ENCODE results near the gene SAMD4B.
A peak's percentile ranks its signal among the peaks of the same experiment; 100 is the strongest.
"Not testable (repeated sequence)": the region's sequence is repeated elsewhere in the genome, so short reads cannot be mapped to it uniquely, and the experiment has no call there.

SAMD4B gene, protein sequence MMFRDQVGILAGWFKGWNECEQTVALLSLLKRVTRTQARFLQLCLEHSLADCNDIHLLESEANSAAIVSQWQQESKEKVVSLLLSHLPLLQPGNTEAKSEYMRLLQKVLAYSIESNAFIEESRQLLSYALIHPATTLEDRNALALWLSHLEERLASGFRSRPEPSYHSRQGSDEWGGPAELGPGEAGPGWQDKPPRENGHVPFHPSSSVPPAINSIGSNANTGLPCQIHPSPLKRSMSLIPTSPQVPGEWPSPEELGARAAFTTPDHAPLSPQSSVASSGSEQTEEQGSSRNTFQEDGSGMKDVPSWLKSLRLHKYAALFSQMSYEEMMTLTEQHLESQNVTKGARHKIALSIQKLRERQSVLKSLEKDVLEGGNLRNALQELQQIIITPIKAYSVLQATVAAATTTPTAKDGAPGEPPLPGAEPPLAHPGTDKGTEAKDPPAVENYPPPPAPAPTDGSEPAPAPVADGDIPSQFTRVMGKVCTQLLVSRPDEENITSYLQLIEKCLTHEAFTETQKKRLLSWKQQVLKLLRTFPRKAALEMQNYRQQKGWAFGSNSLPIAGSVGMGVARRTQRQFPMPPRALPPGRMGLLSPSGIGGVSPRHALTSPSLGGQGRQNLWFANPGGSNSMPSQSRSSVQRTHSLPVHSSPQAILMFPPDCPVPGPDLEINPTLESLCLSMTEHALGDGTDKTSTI

DNA sequence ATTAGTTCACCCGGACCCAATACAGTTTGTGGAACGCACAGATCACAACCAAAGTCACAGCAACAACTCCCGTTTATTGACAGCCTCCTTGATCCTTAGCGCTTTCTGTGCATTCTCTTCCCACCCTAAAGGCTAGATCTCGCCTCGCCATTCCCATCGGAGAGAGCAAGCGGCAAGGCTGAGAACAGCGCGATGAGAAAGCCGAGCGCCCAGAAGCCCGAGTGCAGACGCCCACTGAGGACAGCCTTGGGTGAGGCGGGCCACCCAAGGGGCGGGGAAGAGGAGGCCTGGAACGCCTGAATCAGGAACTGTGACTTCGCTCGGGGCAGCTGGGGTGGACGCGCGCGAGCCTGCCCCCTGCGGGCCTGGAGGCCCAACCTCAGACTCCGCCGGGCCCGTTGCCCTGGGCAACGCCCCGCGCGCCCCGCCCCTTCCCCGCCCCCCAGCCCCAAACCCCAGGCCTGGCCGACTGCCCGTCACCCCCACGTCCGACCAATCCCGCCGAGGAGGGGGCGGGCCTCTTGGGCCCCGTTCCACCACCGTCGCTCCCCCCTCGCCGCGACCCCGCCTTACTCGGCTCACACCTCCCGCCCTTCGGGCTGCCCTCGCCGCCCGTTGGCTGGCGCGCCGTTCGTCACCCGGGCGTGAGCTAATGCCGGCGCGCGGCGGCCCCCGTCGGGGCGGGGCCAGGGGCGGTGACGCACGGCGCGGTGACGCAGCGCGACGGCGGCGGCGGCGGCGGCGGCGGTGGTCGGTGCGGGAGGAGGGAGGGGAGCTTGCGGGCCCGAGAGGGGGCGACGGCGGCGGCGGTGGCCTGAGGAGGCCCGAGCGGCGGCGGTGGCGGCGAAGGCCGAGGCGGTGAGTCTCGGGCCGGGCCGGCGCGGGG is at the start of gene SAMD4B:
SAMD4B (plus strand) TSS at position 703 of the 886 bp plus-strand sequence. CDS start 14,473 bp downstream, outside the sequence.
- peak; percentile 98 to 99 for DNase-seq (ENCODE audit: low read depth in 2 of 2, low spot score in 1 of 2)

DNA sequence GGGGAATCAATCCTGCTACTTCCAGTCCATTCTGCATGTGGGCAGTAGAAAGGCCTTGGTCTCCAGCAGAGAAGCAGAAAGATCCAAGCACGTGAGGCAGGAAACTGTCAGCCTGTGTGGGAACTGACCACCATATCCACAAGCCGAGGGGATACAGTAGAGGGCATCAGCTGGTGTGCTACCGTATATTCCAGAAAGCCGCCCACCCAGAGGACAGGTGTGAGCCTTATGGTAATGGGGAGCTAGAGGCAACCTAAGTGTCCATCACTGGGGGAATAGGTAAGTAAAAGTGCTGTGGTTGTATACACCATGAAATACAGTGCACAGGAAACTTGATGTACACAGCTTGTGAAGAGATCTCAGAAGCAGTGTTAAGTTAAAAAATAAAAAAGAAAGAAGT is 48.8 kb upstream of the SAMD4B start:
- no peak for DNase-seq (ENCODE audit: low read depth in 2 of 2, low spot score in 1 of 2)

DNA sequence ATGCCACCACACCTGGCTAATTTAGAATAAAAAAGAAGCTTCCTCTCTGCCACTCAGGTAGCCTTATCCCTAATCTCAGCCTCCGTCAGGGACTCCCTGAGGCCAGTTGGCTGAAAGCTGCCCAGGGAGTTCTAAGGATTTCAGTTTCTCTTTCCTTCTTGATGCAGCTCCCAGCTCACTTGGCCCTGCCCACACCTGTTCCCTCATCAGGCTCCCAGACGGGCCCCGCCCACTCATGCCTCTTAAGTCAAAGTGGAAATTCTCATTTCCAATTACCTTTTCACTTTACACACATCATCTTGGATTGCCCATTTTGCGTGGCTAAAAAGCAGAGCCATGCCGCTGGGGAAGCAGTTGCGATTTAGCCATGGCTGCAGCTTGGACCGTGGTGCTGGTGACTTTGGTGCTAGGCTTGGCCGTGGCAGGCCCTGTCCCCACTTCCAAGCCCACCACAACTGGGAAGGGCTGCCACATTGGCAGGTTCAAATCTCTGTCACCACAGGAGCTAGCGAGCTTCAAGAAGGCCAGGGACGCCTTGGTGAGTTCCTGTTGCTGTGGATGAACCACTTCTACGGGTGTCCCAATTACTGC is 46.1 kb upstream of the SAMD4B start, which contains the start of gene IFNL1:
IFNL1 (plus strand) TSS at position 353 of the 591 bp plus-strand sequence; CDS start at position 368, 15 bp downstream.
- DNase-seq (ENCODE audit: low read depth in 2 of 2, low spot score in 1 of 2) = no peak

DNA sequence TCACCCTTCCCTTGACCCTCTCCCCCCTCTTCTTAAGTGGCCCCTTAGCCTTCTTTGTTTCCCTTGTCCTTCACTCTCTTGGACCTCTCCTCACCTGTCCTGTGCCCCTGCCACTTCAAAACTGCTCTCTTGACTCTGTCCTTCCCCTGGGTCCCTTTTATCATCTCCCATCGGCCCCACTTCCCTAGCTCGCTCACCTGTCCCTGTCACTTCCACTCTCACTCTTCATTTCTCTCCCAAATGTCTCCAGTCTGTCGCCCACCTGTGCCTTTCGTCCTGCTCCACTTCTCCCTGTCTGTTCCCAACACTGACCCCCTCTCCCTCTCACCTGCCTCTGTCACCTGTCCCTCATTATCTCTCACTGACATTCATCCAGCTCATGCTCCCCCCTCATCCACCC is 45.3 kb upstream of the SAMD4B start:
- no peak for DNase-seq (ENCODE audit: low read depth in 2 of 2, low spot score in 1 of 2)

DNA sequence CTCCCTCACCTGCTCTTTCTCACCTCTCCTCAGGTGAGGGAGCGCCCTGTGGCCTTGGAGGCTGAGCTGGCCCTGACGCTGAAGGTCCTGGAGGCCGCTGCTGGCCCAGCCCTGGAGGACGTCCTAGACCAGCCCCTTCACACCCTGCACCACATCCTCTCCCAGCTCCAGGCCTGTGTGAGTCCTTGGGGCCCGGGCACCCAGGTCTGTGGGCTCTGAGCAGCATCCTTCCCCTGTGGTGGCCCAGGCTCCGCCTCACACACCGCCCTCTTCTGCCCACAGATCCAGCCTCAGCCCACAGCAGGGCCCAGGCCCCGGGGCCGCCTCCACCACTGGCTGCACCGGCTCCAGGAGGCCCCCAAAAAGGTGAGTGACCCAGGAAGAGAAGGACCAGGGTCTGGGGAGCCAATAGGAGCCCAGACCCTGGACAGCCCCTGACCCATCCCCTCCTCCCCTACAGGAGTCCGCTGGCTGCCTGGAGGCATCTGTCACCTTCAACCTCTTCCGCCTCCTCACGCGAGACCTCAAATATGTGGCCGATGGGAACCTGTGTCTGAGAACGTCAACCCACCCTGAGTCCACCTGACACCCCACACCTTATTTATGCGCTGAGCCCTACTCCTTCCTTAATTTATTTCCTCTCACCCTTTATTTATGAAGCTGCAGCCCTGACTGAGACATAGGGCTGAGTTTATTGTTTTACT is 44.1 kb upstream of the SAMD4B start:
- peak; percentile 20 to 31 for DNase-seq (ENCODE audit: low read depth in 2 of 2, low spot score in 1 of 2)

DNA sequence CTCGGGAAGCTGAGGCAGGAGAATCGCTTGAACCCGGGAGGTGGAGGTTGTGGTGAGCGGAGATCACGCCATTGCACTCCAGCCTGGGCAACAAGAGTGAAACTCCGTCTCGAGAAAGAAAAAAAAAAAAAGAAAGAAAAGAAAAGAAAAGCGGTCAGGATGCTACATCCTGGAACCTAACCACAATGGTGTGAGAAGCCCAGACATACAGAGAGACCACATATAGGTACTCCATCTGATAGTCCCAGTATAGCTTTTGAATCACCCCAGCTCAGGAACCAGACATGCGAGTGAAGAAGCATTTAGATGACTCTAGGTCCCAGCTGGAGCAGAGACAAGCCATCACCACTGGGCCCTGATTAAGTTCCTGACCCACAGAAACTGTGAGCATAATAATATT is 42.8 kb upstream of the SAMD4B start:
- DNase-seq (ENCODE audit: low read depth in 2 of 2, low spot score in 1 of 2) = no peak

DNA sequence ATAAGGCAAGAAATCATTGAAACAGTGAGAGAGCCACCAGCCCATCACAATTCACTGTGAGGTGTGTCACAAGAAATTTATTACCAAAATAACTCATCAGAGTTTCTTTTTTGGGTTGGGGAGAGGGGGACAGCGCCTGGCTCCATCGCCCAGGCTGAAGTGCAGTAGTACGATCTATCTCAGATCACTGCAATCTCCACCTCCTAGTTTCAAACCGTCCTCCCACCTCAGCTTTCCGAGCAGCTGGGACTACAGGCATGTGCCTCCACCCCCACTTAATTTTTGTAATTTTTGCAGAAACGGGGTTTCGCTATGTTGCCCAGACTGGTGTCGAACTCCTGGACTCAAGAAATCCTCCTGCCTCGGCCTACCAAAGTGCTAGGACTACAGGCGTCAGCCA is 42.4 kb upstream of the SAMD4B start:
- no peak for DNase-seq (ENCODE audit: low read depth in 2 of 2, low spot score in 1 of 2)

DNA sequence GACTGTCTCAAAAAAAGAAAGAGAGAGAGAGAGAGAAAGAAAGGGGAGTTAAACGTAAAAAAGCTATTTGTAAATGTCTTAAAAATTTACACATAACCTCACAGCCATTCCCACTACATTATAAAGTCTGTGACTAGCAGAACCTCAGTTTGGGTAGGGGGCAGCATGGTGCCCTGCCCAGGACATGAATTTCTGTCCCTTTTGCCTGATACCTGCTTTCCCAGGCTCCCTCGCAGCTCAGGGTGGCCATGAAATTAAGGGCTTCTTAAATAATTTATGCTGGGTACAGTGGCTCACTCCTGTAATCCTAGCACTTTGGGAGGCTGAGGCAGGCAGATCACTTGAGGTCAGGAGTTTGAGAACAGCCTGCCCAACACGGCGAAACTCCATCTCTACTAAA is 41.2 kb upstream of the SAMD4B start:
- no peak for DNase-seq (ENCODE audit: low read depth in 2 of 2, low spot score in 1 of 2)

DNA sequence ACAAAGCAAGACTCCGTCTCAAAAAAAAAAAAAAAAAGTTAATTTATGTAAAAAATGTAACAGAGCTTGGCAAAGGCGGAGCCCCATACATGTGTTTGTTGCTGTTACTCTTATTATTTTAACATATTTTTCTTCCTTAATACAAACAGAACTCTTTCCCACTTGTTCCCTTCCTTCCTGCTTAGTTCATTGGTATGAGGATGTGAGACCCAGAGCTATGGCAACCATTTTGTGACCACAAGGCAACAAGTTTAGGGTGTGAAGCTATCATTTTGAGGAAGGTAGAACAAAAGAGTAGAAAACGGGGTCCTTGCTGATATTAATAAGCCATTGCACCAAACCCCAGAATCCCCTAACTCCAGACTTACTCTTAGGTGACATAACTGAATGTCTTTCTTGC is 40.7 kb upstream of the SAMD4B start:
- no peak for DNase-seq (ENCODE audit: low read depth in 2 of 2, low spot score in 1 of 2)

DNA sequence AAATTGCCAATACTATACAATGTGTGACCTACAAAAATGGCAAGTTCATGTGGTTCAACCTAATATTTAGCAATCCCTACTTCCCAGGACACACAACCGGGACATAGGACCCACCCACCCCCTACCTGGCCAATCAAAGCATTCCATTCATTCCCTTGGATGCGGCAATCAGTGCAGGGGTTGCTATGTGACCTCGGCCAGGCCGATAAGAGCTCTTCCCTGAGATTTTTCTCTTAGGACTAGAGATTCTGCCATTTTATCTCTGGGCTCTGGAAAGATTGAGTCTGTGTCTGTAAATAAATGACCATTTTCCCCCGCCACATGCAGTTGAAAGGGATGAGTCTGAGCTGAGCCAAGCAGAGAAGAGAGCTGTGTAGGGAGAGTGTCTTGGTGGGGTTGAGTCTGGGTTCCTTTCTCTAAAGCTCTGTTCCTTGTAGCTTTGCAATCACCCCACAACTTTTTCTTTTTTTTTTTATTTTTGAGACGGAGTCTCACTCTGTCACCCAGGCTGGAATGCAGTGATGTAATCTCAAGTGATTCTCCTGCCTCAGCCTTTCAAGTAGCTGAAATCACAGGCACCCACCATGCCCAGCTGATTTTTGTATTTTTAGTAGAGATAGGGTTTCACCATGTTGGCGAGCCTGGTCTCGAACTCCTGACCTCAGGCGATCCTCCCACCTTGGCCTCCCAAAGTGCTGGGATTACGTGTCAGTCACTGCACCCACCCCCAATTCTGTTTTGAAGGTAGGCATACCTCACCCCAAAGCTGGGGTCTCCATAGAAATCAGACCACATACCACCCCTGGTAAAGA is 38.6 kb upstream of the SAMD4B start:
- no peak for DNase-seq (ENCODE audit: low read depth in 2 of 2, low spot score in 1 of 2)

DNA sequence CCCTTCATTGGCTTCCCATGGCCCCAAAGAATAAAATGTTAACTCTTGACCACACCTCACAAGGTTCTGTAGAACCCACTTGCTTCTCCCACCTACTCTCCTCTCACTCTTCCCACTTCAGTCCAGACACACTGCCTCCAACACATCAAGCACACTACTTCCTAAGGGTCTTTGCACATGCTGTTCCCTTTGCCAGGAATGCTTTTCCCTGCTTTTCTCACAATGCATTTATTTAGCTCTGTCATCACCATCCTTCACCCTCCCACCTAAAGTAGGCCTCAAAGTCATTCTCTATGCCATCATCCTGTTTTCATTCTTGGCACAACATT is 38.1 kb upstream of the SAMD4B start:
- no peak for DNase-seq (ENCODE audit: low read depth in 2 of 2, low spot score in 1 of 2)

DNA sequence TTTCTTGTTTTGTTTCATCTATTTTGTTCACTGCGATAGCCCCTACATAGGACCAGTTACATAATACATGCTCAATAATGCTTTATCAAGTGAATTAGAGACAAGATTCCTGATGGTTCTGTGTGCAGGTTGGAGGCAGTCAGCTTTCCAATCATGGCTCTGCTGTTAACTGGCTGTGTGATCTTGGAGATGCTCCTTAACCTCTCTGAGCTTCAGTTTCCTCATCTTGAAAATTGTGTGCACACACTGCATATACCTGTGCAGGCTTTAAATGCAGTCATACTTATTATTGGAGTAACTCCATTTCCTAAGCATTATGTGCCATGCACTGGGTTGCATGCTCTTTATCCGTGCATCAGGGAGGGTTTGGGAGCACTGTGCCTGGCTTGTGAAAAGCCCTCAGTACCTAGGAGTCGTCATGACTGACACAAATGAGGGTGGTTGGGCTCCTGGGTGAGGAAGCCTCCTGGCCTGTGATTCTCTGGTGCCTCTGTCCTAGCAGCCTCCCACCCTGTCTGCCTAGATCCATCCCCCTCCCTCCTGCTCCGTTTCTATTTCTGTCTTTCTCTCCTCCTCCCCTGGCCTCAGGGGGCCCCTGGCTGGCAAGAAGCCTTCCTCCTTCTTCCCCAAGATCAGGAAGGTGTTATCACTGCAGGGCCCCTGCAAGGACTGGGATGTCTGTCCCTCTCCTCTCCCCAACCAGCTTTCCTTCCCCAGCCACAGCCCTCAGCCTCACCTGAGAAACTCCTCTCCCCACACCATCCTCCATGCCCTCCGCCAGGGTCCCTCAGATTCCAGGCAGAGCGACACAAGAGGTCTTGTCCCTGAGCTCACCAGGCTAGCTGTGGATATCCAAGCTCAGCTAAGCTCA is 37.3 kb upstream of the SAMD4B start:
- no peak for DNase-seq (ENCODE audit: low read depth in 2 of 2, low spot score in 1 of 2)

DNA sequence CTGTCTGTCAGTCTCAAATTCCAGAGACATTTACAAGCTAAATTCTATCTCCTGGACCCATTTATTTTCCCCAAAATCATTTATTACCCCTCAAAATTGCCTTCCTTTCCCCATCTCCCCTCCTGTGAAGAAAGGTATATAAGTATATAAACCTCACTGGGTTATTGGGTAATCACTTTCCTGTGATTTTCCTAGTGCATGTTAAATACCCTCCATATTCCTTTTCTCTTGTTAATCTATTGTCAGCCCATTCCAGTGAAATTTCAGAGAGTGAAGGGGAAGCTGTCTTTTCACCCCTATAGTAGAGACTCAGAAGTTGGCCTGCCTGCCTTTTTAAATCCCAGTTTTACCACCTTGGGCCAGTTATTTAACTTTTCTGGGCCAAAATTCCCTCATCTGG is 36.1 kb upstream of the SAMD4B start:
- DNase-seq (ENCODE audit: low read depth in 2 of 2, low spot score in 1 of 2) = no peak

DNA sequence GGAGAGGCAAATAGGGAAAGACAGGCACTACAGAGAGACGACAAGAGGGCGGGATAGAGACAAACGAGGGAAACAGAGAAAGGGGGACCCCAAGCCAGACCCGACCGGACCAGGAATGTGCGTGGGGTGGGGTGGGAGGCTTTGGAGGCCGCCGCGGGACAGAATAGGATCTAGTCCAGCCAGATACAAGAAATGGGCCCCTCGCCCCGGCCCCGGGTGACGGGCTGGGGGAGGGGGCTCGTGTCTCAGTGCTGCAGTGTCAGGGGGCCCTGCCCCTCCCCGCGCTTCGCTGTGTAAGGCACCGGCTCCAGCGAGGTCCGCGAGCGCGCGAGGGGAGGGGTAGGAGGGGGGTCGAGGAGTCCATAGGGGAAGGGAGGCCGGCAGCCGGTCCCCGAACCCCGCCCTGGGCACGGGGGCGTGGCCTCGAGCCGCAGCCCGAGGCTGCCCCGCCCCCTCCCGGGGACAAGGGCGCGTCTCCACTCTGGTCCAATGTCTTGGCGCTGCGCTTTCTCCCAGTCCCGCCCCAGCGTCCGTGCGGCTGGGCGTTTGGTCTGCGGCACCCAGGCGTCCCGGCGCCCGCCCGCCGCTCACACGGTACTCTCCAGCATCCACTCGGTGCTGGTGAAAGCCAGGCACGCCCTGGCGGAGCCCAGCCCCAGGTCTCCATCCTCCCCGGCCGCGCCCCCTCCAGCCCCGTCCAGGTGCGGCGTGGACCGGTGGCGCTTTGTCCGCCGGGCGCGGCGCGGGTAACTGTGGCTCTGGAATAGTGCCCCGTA is 35.0 kb upstream of the SAMD4B start:
- no peak for DNase-seq (ENCODE audit: low read depth in 2 of 2, low spot score in 1 of 2)

DNA sequence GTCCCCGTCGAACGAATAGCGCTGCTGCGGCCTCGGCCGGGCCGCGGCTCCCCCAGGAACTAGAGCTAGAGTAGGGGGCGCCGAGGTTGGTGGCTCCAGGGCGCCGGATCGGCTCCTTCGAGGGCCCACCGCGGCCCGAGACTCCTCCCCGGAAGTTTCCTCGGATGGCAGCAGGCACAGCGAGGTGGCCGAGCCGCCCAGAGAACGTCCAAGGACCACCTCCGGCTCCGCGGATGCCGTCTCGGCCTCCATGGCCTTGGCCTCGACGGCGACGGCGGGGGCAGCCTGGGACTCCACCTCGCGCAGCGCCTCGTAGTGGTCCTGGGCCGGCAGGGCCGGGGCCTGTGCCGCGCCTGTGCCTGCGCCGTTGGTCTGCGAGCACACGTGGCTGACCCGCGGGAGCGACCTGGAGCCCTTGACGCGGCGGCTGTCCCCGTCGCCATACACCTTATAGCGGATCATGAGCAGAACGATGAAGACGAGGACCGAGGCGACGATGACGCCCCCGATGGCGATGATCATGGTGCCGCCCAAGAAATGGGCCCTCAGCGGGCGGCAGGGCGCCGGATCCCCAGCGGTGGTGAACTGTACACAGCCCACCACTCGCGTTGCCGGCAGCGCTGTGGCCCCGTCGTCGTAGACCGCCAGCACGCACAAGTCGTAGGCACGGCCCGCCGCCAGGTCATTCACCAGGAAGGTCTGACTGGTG is 34.2 kb upstream of the SAMD4B start:
- no peak for DNase-seq (ENCODE audit: low read depth in 2 of 2, low spot score in 1 of 2)

DNA sequence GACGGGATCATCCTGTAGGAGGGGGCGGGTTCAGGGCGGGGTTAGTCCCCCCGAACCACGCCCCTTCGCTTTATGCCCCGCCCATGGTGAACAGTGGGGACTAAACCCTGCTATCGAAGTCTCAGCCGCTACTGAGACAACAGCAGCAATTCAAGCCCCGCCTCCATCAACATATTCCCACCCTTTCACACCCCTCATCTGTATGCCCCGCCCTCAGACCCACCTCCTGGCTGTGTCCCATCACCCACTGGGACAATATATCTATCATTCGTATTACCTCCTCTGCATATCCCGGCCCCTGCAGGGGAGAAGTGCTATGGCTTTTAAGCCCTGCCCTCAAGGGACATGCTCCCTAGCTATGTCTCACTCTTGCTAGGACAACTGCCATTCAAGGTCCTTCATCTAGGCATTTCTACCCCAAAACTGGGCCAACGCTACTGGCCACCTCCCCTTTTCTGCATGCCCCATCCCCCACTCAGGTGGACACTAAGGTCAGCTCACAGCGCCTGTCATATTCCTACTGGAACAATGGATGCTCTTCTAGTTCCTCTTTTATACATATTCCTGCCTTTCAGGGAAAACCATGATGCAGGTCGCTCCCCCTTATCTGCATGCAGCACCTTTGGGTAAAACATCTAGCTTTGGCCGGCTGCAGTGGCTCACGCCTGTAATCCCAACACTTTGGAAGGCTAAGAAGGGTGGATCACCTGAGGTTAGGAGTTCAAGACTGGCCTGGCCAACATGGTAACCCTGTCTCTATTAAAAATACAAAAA is 33.5 kb upstream of the SAMD4B start:
- DNase-seq (ENCODE audit: low read depth in 2 of 2, low spot score in 1 of 2) = no peak

DNA sequence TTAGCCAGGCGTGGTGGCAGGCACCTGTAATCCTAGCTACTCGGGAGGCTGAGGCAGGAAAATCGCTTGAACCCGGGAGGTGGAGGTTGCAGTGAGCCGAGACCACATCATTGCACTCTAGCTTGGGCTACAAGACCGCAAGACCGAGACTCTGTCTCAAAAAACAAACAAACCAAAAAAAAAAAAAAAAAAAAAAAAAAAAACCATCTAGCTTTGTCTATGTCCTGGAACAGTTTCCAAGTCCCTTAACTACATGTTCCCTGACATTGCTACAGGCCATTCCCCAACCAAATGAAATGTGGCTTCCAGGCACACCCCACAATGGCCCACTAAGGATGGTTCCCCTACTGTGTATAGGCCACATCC is 32.9 kb upstream of the SAMD4B start:
- DNase-seq (ENCODE audit: low read depth in 2 of 2, low spot score in 1 of 2) = not testable (repeated sequence)
